ENCODE data around the gene ANGPTL8. TPM values are rescaled to one million over a fixed set of nuclear protein-coding genes. Genes with fewer than 3 reads are reported as not detected.

ANGPTL8 gene
- total RNA-seq, 1 experiment from 2014 or later, result not detected

- DNase-seq (ENCODE audit: low read depth), result peak; percentile 92
Measured at GRCh38 chr19:11203194-11204075, 36.0 kb upstream of the ANGPTL8 start.

- DNase-seq (ENCODE audit: low read depth), result no peak
Measured at GRCh38 chr19:11204076-11204602, 35.3 kb upstream of the ANGPTL8 start.

GRCh38 chr19:11204943-11205349 lies 34.5 kb upstream of the ANGPTL8 start:
- DNase-seq (ENCODE audit: low read depth), result peak; percentile 68

- no peak for DNase-seq (ENCODE audit: low read depth)
Measured at GRCh38 chr19:11205939-11206570, 33.4 kb upstream of the ANGPTL8 start.

GRCh38 chr19:11208561-11209471 lies 30.6 kb upstream of the ANGPTL8 start:
- DNase-seq (ENCODE audit: low read depth), result no peak

- DNase-seq (ENCODE audit: low read depth), result no peak
Measured at GRCh38 chr19:11209839-11210655, 29.4 kb upstream of the ANGPTL8 start.

- DNase-seq (ENCODE audit: low read depth), result no peak
Measured at GRCh38 chr19:11210656-11210928, 28.8 kb upstream of the ANGPTL8 start.

GRCh38 chr19:11214387-11214786 lies 25.0 kb upstream of the ANGPTL8 start:
- DNase-seq (ENCODE audit: low read depth), result no peak

- DNase-seq (ENCODE audit: low read depth), result no peak
Measured at GRCh38 chr19:11221082-11221598, 18.3 kb upstream of the ANGPTL8 start.

GRCh38 chr19:11223200-11223599 lies 16.2 kb upstream of the ANGPTL8 start:
- no peak for DNase-seq (ENCODE audit: low read depth)

GRCh38 chr19:11224429-11224828 lies 15.0 kb upstream of the ANGPTL8 start:
- no peak for DNase-seq (ENCODE audit: low read depth)

GRCh38 chr19:11225172-11225571 lies 14.2 kb upstream of the ANGPTL8 start:
- DNase-seq (ENCODE audit: low read depth), result no peak

GRCh38 chr19:11225815-11226214 lies 13.6 kb upstream of the ANGPTL8 start:
- DNase-seq (ENCODE audit: low read depth), result no peak

GRCh38 chr19:11226716-11227166 lies 12.7 kb upstream of the ANGPTL8 start:
- DNase-seq (ENCODE audit: low read depth), result no peak

GRCh38 chr19:11227195-11227886 lies 12.1 kb upstream of the ANGPTL8 start:
- DNase-seq (ENCODE audit: low read depth), result no peak

- DNase-seq (ENCODE audit: low read depth), result no peak
Measured at GRCh38 chr19:11230621-11231386, 8.6 kb upstream of the ANGPTL8 start.

GRCh38 chr19:11232555-11232954 lies 6.9 kb upstream of the ANGPTL8 start:
- no peak for DNase-seq (ENCODE audit: low read depth)

- DNase-seq (ENCODE audit: low read depth), result no peak
Measured at GRCh38 chr19:11233073-11233472, 6.3 kb upstream of the ANGPTL8 start.

GRCh38 chr19:11234486-11235075 lies 4.8 kb upstream of the ANGPTL8 start:
- DNase-seq (ENCODE audit: low read depth), result no peak

All from LHCN-M2 (cell line).